ENCODE data around the gene TSPAN4.

DNA sequence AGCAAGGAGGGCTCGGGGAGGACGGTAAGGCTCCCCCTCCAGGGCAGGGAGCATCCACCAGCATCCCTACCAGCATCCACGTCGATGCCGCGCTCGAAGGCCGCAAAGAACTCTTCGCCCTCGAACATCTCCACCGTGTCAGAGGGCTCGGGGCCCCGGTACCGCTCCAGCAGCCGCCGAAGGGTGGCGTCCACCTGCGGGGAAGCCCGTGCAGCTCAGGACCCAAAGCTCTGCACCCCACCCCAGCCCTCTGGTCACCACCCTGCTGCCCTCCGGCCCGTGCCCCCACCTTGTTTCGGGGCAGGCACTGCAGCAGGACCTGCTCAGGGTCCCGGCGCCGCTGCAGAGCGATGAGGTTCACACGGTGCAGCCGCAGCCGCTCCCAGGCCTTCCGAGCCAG is 42.2 kb upstream of the TSPAN4 start:
- TF ChIP-seq POLR2AphosphoS5 (IDR thresholded peaks at IDR 0.05) (no peak), POLR2A (IDR thresholded peaks at IDR 0.05; ENCODE audit: low read depth) (no peak), EP300 (IDR thresholded peaks at IDR 0.05) (no peak)
- TF ChIP-seq, protein P1, sequence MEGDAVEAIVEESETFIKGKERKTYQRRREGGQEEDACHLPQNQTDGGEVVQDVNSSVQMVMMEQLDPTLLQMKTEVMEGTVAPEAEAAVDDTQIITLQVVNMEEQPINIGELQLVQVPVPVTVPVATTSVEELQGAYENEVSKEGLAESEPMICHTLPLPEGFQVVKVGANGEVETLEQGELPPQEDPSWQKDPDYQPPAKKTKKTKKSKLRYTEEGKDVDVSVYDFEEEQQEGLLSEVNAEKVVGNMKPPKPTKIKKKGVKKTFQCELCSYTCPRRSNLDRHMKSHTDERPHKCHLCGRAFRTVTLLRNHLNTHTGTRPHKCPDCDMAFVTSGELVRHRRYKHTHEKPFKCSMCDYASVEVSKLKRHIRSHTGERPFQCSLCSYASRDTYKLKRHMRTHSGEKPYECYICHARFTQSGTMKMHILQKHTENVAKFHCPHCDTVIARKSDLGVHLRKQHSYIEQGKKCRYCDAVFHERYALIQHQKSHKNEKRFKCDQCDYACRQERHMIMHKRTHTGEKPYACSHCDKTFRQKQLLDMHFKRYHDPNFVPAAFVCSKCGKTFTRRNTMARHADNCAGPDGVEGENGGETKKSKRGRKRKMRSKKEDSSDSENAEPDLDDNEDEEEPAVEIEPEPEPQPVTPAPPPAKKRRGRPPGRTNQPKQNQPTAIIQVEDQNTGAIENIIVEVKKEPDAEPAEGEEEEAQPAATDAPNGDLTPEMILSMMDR (IDR thresholded peaks at IDR 0.05): no peak

All from esophagus muscularis mucosa (tissue), 4 donors.